PC-9 (cell line): Measurements from ENCODE around the gene GPR35.

Experiments used
- CTCF ChIP-seq: fragments of 200-600 bp; sonication (generic); conservative IDR thresholded peaks from 2 replicates; pipeline ENCODE4 v1.6.1; 2017; ENCODE audit warnings: mixed run types, antibody characterized with exemption, mild to moderate bottlenecking, moderate library complexity
- EZH2 ChIP-seq: fragments of 200-600 bp; sonication (generic); IDR thresholded peaks from 2 replicates; pipeline ENCODE4 v1.8.0; 2017; ENCODE audit warnings: antibody characterized with exemption, low read depth

DNA sequence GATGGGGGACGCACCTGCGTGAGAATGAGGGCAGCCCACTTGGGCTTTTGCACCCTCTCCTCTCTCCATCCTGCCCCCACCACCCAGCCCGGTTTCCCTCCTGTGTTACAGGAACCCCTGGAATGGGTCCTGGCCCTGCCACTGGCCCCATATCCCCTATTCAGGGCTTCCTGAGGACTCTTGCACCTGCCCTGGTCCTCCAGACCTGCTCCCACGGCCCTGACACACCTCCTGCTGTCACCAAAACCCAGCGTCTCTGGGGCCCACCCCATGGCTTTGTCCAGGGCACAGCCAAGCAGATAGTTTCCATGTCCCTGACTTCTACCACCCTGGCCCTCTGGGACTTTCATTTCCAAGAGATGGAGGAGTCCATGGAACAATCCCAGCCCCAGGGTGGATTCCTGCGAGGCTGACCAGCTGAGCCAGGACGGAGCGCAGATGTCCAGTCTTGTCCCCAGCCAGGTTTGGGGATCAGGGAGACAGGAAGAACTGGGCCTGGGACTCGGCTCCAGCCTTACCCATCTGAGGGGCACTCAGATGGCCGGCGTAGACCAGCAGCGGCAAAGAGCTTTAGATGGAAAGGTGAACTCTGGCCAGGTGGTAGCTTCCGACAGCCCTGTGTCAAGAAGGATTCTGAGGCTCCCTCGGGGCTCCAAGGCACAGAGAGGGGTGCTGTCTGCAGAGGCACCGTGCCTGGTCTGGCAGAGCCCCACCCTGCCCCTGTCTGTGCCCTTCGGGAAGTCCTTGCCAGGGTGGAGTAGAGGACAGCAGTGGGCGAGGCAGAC lies 12.0 kb downstream of the GPR35 start:
- TF ChIP-seq CTCF (no peak), EZH2 (no peak)
